GM18517 (cell line): ENCODE results near the gene RARS1.

Source experiments
- ATAC-seq: cut with Tn5 transposase; IDR thresholded peaks from one replicate; pipeline ENCODE4 v1.9.1; 2021; ENCODE audit warnings: mild to moderate bottlenecking, moderate library complexity; ENCODE audit not compliant: unreplicated experiment

The RARS1 gene

GRCh38 chr5:168486136-168486879, at the start of gene RARS1:
Gene RARS1, plus strand, starts transcription at chr5:168486471. Its CDS starts 28 bp downstream, at chr5:168486499.
- ATAC-seq: peak; percentile 85

GRCh38 chr5:168438349-168438748, 47.9 kb upstream of the RARS1 start:
- no peak for ATAC-seq

GRCh38 chr5:168443533-168443932, 42.7 kb upstream of the RARS1 start:
- ATAC-seq: no peak

- no peak for ATAC-seq
Observed at GRCh38 chr5:168443950-168444700, 42.1 kb upstream of the RARS1 start.

- no peak for ATAC-seq
Observed at GRCh38 chr5:168446983-168447619, 39.2 kb upstream of the RARS1 start.

GRCh38 chr5:168447808-168448207, 38.5 kb upstream of the RARS1 start:
- ATAC-seq: no peak

GRCh38 chr5:168449166-168449565, 37.1 kb upstream of the RARS1 start:
- ATAC-seq: no peak

- ATAC-seq: no peak
Observed at GRCh38 chr5:168451565-168451964, 34.7 kb upstream of the RARS1 start.

GRCh38 chr5:168455201-168455600, 31.1 kb upstream of the RARS1 start:
- no peak for ATAC-seq

GRCh38 chr5:168457542-168457941, 28.7 kb upstream of the RARS1 start:
- ATAC-seq: no peak

- ATAC-seq: no peak
Observed at GRCh38 chr5:168460606-168461005, 25.7 kb upstream of the RARS1 start.

- ATAC-seq: no peak
Observed at GRCh38 chr5:168463081-168463480, 23.2 kb upstream of the RARS1 start.

GRCh38 chr5:168464214-168464613, 22.1 kb upstream of the RARS1 start:
- no peak for ATAC-seq

GRCh38 chr5:168464641-168465040, 21.6 kb upstream of the RARS1 start:
- no peak for ATAC-seq

- no peak for ATAC-seq
Observed at GRCh38 chr5:168467755-168468330, 18.4 kb upstream of the RARS1 start.

- no peak for ATAC-seq
Observed at GRCh38 chr5:168468836-168469235, 17.4 kb upstream of the RARS1 start.

GRCh38 chr5:168469816-168470215, 16.5 kb upstream of the RARS1 start:
- no peak for ATAC-seq

- no peak for ATAC-seq
Observed at GRCh38 chr5:168471785-168472184, 14.5 kb upstream of the RARS1 start.

GRCh38 chr5:168472329-168472728, 13.9 kb upstream of the RARS1 start:
- no peak for ATAC-seq

- no peak for ATAC-seq
Observed at GRCh38 chr5:168474319-168474718, 12.0 kb upstream of the RARS1 start.

- ATAC-seq: no peak
Observed at GRCh38 chr5:168477060-168477459, 9.2 kb upstream of the RARS1 start.
